Measurements from ENCODE around the gene SLC16A3. TPM values are rescaled to one million over a fixed set of nuclear protein-coding genes. Genes with fewer than 3 reads are reported as not detected.
"Not testable (repeated sequence)": the region's sequence is repeated elsewhere in the genome, so short reads cannot be mapped to it uniquely, and the experiment has no call there.

The SLC16A3 gene
- total and polyA plus RNA-seq, 2 experiments from 2014 or later = 63.2 to 313 TPM

DNA sequence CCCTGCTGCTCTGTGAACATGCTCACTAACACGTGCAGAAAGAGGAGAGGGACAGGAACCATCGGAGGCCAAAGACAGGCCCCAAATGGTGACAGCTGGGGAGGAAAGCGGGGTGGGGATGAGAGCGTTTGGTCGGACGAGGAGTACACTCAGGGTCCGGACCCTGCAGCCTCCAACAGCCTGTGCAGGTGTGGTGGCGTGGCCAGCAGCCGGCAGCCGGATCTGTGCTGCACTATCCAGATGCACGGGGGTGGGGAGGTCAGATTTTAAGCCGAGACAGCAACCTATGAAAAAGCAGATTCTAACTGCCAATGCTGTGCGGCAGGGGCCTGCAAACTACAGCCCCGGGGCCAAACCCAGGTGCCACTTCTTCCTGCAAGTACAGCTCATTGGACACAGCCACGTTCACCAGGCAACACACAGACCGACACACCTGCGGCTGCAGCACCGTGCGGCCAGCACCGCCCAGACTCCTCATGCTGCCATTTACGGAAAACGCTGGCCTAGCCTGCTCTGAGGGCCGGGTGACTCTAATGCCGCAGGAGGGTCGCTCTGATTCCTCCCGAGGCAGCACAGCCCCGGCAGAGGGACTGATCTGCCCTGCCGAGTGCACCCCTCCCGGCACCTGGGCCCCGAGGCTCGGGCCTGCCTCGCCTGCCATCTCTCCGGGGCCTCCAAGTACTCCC, 21.2 kb downstream of the SLC16A3 start:
- no peak for DNase-seq (ENCODE audit: low read depth in 1 of 2, low spot score in 1 of 2)
- Histone ChIP-seq H3K4me3 (no peak overlapping the region), H3K4me1 (ENCODE audit: low read depth) (peaks cover 1% of the 10 kb centered on the region), H3K27me3 (no peaks in the 10 kb centered on the region), H3K36me3 (peaks cover 74% of the 10 kb centered on the region), H3K27ac (no peak overlapping the region), H3K9me3 (ENCODE audit: low read depth) (no peaks in the 10 kb centered on the region)
- TF ChIP-seq, protein P1, sequence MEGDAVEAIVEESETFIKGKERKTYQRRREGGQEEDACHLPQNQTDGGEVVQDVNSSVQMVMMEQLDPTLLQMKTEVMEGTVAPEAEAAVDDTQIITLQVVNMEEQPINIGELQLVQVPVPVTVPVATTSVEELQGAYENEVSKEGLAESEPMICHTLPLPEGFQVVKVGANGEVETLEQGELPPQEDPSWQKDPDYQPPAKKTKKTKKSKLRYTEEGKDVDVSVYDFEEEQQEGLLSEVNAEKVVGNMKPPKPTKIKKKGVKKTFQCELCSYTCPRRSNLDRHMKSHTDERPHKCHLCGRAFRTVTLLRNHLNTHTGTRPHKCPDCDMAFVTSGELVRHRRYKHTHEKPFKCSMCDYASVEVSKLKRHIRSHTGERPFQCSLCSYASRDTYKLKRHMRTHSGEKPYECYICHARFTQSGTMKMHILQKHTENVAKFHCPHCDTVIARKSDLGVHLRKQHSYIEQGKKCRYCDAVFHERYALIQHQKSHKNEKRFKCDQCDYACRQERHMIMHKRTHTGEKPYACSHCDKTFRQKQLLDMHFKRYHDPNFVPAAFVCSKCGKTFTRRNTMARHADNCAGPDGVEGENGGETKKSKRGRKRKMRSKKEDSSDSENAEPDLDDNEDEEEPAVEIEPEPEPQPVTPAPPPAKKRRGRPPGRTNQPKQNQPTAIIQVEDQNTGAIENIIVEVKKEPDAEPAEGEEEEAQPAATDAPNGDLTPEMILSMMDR (IDR thresholded peaks at IDR 0.05; ENCODE audit: low read depth, low read length) = no peak

DNA sequence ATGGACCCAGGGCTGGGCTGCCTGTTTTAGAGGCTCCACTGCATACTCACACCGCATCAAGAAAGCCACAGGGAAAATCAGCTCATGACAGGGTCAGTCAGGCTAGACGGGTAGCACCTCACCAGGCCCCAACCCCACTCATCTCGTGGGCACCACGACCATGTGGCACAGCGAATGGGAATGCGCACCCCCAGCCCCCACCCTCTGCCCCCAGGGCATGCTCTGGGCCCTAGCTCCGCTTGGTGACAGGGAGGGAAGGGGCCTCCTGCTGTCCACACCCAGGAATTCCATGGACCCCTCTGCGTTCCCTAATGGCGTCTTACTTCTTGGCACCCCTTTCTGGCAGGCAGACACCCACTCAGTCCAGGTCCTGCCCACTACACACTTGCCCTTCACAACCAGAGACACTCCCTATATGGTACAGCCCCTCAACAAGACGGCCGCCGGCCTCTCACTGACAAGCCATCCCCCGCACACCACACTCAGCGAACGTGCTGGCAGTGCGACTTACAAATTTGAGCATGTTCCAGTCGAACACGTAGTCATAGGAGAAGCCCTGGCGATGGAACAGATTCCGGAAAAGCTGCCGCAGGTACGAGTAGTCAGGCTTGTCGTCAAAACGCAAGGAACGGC, 22.1 kb downstream of the SLC16A3 start:
- Histone ChIP-seq H3K4me3 (no peak overlapping the region), H3K9me3 (ENCODE audit: low read depth) (no peaks in the 10 kb centered on the region), H3K4me1 (ENCODE audit: low read depth) (no peaks in the 10 kb centered on the region), H3K27ac (no peak overlapping the region), H3K27me3 (no peaks in the 10 kb centered on the region), H3K36me3 (peaks cover 73% of the 10 kb centered on the region)
- no peak for DNase-seq (ENCODE audit: low read depth in 1 of 2, low spot score in 1 of 2)
- TF ChIP-seq, protein P1 (IDR thresholded peaks at IDR 0.05; ENCODE audit: low read depth, low read length) = no peak

DNA sequence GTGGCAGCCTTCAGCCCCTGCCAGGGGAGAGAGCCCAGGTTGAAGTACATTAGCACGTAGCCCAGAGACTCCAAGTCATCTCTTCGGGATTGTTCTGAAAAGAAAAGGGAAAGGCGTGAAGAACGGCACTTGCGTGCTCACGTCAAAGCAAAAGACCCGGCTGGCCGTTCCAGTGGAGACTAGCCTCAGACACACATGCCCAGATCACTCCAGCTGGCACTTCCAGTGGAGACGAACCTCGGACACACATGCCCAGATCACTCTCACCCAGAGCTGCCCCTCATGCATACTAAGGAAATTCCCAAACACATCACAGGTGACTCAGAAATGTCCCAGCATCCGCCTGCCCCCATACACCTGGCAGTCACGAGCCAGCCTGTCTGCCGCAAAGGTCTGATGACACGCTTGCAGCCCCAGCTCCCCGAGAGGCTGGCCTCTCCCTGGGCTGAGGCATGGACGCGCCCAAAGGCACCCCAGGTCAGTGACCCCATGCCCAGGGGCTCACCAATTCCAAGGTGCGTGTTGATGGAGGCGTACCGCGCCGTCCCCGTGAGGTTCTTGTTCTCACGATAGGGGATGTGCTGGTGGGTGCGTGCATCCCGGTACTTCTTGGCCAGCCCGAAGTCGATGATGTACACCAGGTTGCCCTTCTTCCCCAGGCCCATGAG, 23.8 kb downstream of the SLC16A3 start:
- no peak for DNase-seq (ENCODE audit: low read depth in 1 of 2, low spot score in 1 of 2)
- Histone ChIP-seq H3K27ac (no peak overlapping the region), H3K4me3 (no peak overlapping the region), H3K36me3 (peaks cover 74% of the 10 kb centered on the region), H3K27me3 (no peaks in the 10 kb centered on the region), H3K4me1 (ENCODE audit: low read depth) (no peaks in the 10 kb centered on the region), H3K9me3 (ENCODE audit: low read depth) (no peaks in the 10 kb centered on the region)
- TF ChIP-seq, protein P1 (IDR thresholded peaks at IDR 0.05; ENCODE audit: low read depth, low read length) = no peak

DNA sequence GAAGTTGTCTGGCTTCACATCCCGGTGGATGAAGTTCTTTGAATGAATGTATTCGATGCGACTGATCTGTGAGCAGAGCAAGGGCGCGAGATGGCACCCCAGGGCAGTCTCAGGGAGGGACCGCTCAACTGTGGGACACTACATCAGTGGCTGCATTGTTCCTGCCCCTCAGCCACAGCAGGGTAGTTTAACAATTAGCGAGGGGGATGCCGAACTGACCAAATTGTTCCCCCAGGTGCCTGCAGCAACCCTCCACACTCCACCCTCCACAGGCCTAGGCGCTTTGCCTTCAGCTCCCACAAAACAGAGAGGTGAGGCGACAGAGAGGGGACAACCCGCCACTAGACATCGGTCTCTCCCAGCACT, 24.3 kb downstream of the SLC16A3 start:
- Histone ChIP-seq H3K9me3 (ENCODE audit: low read depth) (no peaks in the 10 kb centered on the region), H3K4me3 (no peak overlapping the region), H3K27ac (no peak overlapping the region), H3K27me3 (no peaks in the 10 kb centered on the region), H3K4me1 (ENCODE audit: low read depth) (no peaks in the 10 kb centered on the region), H3K36me3 (peaks cover 69% of the 10 kb centered on the region)
- TF ChIP-seq, protein P1 (IDR thresholded peaks at IDR 0.05; ENCODE audit: low read depth, low read length) = no peak
- no peak for DNase-seq (ENCODE audit: low read depth in 1 of 2, low spot score in 1 of 2)

DNA sequence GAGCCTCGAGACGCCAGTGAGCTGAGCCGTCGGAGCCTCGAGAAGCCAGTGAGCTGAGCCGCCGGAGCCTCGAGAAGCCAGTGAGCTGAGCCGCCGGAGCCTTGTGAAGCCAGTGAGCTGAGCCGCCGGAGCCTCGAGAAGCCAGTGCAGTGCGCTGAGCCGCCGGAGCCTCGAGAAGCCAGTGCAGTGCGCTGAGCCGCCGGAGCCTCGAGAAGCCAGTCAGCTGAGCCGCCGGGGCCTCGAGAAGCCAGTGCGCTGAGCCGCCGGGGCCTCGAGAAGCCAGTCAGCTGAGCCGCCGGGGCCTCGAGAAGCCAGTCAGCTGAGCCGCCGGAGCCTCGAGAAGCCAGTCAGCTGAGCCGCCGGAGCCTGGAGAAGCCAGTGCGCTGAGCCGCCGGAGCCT, 25.3 kb downstream of the SLC16A3 start:
- not testable (repeated sequence) for H3K9me3 ChIP-seq (ENCODE audit: low read depth); H3K27ac ChIP-seq; H3K4me1 ChIP-seq (ENCODE audit: low read depth); DNase-seq (ENCODE audit: low read depth in 1 of 2, low spot score in 1 of 2); H3K27me3 ChIP-seq; H3K4me3 ChIP-seq
- peaks cover 66% of the 10 kb centered on the region for H3K36me3 ChIP-seq

DNA sequence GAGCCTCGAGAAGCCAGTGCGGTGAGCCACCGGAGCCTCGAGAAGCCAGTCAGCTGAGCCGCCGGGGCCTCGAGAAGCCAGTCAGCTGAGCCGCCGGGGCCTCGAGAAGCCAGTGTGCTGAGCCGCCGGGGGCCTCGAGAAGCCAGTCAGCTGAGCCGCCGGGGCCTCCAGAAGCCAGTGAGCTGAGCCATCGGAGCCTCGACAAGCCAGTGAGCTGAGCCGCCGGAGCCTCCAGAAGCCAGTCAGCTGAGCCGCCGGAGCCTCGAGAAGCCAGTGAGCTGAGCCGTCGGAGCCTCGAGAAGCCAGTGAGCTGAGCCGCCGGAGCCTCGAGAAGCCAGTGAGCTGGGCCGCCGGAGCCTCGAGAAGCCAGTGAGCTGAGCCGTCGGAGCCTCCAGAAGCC, 25.9 kb downstream of the SLC16A3 start:
- not testable (repeated sequence) for H3K4me1 ChIP-seq (ENCODE audit: low read depth); H3K27me3 ChIP-seq; H3K9me3 ChIP-seq (ENCODE audit: low read depth); H3K27ac ChIP-seq; H3K4me3 ChIP-seq; DNase-seq (ENCODE audit: low read depth in 1 of 2, low spot score in 1 of 2)
- peaks cover 66% of the 10 kb centered on the region for H3K36me3 ChIP-seq

All from cardiac muscle cell (in vitro differentiated cells and primary cell).